ENCODE measurements around the gene SIGLEC15.

DNA sequence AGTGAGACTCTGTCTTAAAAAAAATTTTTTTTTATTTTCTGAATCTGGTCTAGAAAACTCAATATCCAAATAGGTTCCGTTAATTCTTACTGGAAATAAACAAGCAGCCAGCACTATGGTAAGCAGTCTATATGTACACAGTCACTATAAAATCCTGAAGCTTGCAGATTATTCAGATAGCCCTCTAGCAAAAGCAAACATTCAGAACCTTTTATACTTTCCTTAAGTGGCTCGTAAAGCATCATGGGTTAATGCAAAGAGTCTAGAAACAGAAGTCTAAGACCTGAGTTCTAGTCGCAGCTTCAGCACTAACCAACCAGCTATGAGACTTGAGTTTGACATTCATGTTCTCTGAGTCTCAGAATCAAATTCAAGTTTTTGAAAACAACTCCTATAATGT lies 51.9 kb downstream of the SIGLEC15 start:
- TF ChIP-seq NFYA (IDR thresholded peaks at IDR 0.05; ENCODE audit: borderline replicate concordance, low read depth, low read length) (no peak), CTCF (IDR thresholded peaks at IDR 0.05 in 2 of 3, conservative IDR thresholded peaks at IDR 0.05 in 1 of 3; ENCODE audit: control insufficient read depth in 2 of 3, extremely low read depth in 1 of 3, insufficient read depth in 1 of 3, low read depth in 3 of 3, low read length in 3 of 3) (no peak), POLR2A (IDR thresholded peaks at IDR 0.05; ENCODE audit: low read depth, low read length) (no peak), BRCA1 (IDR thresholded peaks at IDR 0.05; ENCODE audit: low read depth, low read length) (no peak), RCOR1 (conservative IDR thresholded peaks at IDR 0.05; ENCODE audit: low read depth, low read length) (no peak), SMARCA5 (IDR thresholded peaks at IDR 0.05) (no peak), HDAC6 (IDR thresholded peaks at IDR 0.05; ENCODE audit: unreplicated experiment) (no peak), STAT3 (IDR thresholded peaks at IDR 0.05; ENCODE audit: low read depth, low read length) (no peak), RAD51 (IDR thresholded peaks at IDR 0.05) (no peak), ZNF274 (IDR thresholded peaks at IDR 0.05; ENCODE audit: insufficient read depth, insufficient read length) (no peak), MEF2B (IDR thresholded peaks at IDR 0.05; ENCODE audit: partially characterized antibody, poor library complexity, severe bottlenecking) (no peak), PRDM15 (CRISPR knock-in tag; IDR thresholded peaks at IDR 0.05) (no peak)
- TF ChIP-seq, protein P1, sequence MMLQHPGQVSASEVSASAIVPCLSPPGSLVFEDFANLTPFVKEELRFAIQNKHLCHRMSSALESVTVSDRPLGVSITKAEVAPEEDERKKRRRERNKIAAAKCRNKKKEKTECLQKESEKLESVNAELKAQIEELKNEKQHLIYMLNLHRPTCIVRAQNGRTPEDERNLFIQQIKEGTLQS (IDR thresholded peaks at IDR 0.05; ENCODE audit: borderline replicate concordance, extremely low read depth, low read depth, low read length) = no peak
- TF ChIP-seq, protein P2, sequence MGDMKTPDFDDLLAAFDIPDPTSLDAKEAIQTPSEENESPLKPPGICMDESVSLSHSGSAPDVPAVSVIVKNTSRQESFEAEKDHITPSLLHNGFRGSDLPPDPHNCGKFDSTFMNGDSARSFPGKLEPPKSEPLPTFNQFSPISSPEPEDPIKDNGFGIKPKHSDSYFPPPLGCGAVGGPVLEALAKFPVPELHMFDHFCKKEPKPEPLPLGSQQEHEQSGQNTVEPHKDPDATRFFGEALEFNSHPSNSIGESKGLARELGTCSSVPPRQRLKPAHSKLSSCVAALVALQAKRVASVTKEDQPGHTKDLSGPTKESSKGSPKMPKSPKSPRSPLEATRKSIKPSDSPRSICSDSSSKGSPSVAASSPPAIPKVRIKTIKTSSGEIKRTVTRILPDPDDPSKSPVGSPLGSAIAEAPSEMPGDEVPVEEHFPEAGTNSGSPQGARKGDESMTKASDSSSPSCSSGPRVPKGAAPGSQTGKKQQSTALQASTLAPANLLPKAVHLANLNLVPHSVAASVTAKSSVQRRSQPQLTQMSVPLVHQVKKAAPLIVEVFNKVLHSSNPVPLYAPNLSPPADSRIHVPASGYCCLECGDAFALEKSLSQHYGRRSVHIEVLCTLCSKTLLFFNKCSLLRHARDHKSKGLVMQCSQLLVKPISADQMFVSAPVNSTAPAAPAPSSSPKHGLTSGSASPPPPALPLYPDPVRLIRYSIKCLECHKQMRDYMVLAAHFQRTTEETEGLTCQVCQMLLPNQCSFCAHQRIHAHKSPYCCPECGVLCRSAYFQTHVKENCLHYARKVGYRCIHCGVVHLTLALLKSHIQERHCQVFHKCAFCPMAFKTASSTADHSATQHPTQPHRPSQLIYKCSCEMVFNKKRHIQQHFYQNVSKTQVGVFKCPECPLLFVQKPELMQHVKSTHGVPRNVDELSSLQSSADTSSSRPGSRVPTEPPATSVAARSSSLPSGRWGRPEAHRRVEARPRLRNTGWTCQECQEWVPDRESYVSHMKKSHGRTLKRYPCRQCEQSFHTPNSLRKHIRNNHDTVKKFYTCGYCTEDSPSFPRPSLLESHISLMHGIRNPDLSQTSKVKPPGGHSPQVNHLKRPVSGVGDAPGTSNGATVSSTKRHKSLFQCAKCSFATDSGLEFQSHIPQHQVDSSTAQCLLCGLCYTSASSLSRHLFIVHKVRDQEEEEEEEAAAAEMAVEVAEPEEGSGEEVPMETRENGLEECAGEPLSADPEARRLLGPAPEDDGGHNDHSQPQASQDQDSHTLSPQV (IDR thresholded peaks at IDR 0.05) = no peak

All from GM12878 (cell line).